HG02970 (cell line): Measurements from ENCODE around the gene RGL1.
"Not testable (repeated sequence)": the region's sequence is repeated elsewhere in the genome, so short reads cannot be mapped to it uniquely, and the experiment has no call there.

Experiments used
- ATAC-seq: cut with Tn5 transposase; IDR thresholded peaks from one replicate; pipeline ENCODE4 v1.9.1; 2021; ENCODE audit warnings: mild to moderate bottlenecking, moderate library complexity, moderate number of reproducible peaks; ENCODE audit not compliant: unreplicated experiment, low FRiP score

Gene RGL1

DNA sequence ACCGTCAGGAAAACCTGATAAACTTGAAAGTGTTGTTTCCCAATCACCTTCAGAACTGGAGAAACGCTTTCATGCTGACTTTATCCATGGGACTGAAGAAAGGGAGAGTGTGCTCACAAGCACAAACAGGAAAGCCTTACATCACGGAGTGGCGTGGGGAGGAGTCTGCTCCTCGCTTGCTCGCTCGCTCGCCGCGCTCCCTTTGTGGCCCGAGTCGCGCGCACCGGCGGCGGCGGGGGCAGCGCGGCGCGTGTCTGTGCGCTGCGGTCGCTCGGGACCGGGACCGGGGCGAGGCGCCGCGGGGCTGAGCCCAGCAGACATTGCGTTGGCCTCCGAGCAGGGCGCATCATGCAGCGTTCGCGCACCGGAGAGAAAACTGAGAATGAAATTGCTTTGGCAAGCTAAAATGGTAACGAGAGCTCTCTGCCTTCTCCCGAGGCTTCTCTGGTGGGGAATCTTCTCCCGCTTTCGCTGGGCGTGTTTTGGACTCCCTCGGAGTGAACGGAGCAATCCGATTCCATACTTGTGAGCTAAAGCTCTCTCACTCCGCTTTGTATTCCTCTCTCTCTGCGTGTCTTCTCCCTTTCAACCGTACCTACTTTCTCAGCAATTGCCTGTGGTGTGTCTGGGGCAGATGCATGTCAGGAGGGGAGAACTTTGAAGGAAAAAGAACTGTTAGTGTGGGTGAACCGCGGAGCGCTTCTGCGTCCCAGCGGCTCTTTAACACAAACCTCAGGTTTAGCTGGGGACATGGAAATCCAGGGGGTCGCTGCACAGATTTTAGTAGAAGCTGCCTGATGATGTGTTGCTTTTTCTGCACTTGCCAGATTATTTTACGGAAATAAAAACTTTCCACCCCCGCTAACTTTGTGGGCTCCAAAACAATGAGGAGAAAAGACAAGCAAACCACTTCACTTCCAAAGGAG is at the start of gene RGL1:
Gene RGL1, plus strand, starts transcription at position 205 of the 926 bp plus-strand sequence. Its CDS starts 178 bp downstream, at position 383.
- ATAC-seq: no peak

DNA sequence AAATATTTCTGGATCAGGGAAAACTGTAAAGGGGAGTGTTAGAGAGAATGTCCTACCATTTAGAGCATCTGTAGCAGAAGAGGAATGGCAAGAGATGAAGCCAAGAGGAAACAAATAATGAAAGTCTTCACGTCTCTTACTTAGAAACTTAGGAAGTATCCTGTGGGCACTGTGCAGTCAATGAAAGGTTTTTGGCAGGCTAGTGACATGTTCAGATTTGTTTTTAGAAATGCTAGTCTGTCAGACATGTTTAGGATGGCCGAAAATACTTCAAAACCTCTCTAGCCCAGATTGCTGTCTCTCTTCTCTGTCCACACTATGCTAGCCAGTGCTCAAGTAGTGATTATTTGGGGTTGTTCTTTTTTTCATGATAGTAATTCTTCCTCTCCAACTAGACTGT is 48.6 kb upstream of the RGL1 start:
- no peak for ATAC-seq

DNA sequence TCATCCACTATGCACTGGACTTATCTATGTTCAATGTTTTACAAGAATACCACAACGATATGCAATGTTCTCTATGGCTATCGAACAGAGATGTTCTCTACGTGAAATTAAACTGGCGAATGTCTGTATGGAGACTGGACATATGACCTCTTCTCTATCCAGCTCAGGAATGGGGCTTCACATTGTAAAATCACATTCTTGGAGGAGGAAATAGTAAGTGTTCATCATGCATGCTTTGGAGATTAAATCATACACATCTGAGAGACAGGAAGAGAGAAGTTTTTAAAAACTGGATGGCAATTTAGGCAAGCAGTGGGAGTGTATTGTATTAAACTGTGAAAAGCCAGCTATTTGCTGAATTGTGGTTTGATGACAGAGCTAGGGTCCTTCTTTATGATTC is 47.9 kb upstream of the RGL1 start:
- no peak for ATAC-seq

DNA sequence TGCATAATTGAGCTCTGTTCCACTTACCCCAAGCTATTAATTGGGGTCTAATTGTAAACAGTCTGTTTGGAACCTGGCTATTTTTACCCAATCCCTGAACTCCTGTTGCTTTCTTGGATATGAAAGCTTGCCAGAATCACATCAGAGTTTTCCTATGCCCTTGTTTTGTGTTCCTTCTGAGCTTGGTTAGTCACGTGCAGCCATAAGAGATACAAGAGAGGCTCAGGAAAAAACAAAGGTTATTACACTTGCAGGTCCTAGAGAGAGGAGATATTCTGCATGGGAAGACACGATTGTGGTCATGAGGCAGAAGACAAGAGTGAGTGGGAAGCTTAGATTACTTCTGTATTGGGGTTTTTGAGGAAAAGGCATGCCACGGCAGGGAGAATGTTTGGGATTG is 46.0 kb upstream of the RGL1 start:
- no peak for ATAC-seq

DNA sequence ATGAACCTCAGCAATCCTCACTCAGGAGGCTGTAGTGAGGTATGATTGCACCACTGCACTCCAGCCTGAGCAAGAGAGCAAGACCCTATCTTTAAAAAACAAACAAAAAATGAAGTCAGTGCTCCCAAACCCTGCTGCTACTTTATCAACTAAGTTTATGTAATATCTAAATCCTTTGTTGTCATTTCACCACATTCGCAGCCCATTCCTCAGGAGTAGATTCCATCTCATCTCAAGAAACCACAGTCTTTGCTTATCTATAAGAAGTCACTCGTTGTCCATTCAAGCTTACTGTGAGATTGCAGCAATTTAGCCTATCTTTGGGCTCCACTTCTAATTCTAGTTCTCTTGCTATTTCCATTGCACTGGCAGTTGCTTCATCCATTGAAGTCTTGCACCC is 44.3 kb upstream of the RGL1 start:
- ATAC-seq: no peak

DNA sequence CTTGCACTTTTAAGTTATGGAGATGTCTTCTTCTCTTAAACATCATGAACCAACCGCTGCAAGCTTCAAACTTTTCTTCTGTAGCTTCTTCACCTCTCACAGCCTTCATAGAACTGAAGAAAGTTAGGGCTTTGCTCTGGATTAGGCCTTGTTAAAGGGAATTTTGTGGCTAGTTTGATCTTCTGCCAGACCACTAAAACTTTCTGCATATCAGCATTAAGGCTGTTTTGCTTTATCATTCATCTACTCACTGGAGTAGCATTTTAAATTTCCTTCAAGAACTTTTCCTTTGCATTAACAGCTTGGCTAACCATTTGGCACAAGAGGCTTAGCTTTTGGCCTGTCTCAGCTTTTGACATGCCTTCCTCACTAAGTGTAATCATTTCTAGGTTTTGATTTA is 43.0 kb upstream of the RGL1 start:
- ATAC-seq: no peak

DNA sequence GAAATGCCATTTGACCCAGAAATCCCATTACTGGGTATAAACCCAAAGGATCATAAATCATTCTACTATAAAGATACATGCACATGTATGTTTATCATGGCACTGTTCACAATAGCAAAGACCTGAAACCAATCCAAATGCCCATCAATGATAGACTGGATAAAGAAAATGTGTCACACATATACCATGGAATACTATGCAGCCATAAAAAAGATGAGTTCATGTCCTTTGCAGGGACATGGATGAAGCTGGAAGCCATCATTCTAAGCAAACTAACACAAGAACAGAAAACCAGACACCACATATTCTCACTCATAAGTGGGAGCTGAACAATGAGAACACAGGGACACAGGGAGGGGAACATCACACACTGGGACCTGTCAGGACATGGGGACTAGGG is 42.1 kb upstream of the RGL1 start:
- ATAC-seq: not testable (repeated sequence)

DNA sequence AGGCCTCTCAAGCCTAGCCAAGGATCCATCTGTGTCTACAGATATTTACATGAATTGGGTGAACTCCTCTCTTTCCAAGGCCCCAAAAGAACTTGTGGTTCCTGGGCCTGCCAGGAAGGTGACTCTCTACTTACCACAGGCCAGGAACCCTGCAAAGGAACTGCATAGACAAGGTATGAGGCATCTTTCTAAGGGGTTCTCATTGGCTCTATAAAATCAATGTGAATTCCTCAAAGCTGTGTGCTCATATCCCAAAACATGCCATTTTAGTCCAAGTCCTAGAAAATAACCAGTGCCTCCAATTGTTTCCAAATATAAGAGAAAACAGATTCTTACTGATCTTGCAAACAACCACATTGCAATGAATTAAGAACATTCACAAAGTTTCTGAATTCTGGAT is 39.9 kb upstream of the RGL1 start:
- no peak for ATAC-seq

DNA sequence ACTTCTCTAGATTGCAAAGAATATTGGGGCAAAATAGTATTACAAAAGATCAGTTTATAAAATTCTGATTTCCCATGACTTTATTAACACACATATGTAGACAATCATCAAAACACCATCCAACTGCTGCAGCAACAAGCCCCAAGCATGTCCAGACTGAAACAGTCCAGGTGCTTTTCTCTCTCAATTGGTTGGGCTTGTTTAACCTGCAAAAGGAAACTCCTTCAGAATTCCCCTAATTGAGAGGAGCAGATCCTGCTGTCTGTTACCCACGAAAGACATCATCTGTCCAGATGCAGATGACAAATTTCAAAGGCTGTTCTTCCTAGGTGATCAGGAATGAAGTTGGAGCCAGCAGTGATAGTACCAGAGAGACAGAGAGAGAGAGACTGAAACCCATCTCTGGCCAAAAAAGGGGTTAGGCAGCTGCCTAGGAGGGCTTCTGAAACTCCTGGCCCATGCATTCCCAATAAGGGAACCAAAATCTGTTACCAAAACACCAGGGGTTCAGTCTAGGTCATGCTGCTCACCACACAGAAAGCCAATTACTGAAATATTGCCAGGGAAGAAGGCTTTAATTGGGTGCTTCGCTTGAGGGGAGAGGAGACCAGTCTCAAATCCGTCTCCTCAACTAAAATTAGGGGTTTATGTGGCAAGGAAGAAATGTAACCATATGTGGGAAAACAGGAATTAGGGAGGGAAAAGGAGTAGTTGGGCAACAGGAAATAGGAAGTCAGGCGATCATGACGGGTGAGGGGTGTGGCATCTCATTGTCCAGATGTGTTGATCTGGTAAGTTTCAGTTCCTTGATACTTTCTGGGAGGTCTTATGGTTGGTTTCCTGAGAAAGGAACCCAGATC is 34.7 kb upstream of the RGL1 start:
- no peak for ATAC-seq

DNA sequence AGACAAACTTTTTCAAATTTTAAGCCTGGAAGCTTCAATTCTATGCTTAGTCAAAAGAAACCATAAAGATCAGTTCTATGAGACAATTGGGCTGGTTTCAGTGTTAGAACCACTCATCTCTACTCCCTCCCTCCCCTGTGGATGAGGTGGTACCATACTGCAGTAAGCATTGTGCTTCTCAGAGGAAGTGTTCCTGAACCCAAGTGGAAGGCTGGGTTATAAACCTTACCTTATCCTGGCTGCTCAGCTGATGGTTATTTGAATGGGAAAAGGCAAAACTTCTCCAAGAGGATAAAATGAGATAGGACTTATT is 34.1 kb upstream of the RGL1 start:
- no peak for ATAC-seq

DNA sequence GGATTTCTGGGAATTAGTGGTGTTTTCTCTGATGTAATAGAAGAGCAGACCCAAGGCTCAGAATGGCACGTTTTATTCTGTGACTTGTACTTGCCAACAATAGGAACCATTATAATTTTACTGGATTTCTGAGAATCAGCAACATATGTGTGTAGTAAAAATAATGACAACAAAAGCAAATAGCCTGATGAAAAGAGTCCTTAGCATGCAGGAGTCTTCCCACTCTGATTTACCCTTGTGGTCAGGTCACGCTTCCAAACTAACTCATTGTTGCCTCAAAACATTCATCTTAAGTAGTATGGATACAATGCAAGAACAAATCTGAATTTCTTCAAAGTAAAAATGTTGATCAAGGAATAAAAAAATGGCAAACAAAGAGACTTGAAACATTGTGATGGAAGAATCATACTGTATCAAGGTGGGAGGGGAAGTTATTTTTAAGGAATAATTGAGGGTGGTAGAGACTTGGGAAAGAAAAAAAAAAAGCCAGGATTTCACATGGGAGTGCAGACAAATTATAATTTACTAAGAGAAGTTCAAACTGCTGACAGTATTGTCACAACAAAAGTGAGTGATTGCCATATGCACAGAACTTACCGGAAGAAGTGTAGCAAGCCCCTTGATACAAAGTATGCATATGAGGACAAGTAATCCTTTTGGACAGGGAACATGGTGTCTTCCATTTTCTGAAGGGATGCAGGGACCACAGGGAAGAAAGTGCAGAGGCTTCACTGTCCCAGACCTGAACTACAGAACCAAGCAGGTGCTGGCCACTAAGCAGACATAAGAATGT is 31.2 kb upstream of the RGL1 start:
- ATAC-seq: no peak

DNA sequence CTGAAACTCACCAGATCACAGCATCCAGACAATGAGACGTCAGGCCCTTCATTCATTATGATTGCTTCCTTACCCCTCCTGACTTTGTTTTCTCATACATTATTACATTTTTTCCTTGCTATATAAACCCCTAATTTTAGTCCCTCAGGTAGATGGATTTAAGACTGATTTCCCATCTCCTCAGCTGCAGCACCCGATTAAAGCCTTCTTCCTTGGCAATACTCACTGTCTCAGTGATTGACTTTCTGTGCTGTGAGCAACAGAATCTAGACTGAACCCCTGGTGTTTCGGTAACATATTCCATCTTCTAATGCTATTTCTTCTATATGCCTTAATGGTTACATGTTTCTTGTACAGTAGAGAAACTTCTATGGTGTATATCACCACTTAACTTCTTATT is 30.0 kb upstream of the RGL1 start:
- ATAC-seq: no peak

DNA sequence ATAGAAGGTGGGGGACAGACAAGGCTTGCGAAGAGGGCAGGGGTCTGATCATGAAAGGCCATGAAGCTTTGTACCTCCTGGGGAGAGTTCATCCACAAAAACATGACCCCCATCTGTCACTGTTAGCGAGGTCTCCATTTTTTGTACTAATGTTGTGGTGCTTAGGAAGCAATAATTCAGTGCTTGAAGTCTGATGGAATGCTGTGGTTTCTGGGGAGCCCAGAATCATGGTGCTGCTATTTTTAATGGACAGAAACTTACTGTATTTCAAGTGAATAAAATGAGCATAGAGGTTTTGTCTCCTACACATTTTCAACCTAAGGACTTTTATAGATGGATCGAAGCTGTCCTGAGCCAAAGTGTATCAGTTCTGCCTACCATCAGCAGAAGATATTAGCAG is 28.2 kb upstream of the RGL1 start:
- no peak for ATAC-seq

DNA sequence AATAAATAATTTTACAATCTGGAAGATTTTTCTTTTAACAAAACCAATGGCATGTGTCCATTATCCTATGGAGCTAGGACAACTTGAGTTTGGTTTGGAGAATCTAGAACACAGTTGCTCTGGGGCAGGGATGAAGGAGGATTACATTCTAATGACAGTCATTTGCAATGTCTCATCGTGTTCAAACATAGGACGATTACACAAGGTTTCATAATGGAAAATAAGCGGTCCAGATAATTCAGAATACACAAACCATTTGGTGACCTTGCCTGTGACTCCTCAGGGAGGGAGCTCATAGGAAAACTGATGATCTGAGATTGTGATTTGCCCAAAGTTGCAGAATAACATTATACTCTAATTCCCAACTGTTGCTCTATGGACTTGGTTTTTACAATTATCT is 27.6 kb upstream of the RGL1 start:
- no peak for ATAC-seq

DNA sequence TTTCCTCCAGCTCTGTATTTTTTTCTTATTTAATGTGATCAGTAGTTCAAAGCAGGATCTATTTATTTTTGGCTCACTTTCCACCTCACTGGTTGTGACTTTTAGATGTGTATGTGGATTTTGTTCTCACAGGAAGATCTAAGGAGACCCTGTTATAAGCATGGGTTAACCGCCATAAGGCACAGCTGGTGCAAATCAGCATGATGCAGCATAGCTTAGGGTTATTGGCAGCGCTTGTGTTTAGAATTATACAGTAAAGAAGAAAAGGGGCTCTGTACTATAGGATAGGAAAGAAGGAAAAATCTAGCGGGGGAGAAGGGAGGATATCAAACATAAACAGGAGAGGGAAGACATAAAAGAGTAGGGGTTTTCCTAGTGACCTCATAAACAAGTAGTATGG is 26.9 kb upstream of the RGL1 start:
- no peak for ATAC-seq

DNA sequence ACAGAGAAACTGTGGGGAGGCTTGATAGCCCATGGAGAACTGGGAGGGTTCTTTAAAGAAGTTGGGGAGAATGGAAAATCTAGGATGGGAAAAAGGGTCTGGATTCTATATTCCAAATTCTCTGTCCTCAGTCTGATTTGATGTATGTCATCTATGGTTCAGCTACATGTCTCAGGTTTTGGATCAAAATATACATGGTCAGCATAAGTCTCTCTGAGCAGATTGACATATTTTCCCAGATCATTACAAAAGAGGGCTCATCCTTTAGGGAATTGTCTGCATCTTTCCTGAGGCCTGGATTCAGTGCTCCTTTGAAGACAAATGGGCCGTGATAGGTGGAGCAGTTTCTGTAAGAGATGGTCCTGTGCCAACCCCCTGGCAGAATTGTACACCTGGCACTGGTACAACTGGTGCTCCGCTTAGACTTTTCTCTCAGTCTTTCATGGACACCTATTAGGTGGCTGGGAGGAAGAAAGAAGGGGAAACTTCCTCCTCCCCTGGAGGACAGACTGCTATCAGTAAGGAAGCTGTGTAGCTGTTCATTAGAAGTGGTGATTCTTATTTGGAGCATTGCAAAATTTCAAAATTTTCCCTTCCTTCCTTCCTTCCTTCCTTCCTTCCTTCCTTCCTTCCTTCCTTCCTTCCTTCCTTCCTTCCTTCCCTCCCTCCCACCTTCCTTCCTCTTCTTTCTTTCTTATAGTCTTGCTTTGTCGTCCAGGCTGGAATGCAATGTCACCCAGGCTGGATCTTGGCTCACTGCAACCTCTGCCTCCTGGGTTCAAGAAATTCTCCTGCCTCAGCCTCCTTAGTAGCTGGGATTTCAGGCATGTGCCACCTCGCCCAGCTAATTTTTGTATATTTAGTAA is 26.1 kb upstream of the RGL1 start:
- no peak for ATAC-seq

DNA sequence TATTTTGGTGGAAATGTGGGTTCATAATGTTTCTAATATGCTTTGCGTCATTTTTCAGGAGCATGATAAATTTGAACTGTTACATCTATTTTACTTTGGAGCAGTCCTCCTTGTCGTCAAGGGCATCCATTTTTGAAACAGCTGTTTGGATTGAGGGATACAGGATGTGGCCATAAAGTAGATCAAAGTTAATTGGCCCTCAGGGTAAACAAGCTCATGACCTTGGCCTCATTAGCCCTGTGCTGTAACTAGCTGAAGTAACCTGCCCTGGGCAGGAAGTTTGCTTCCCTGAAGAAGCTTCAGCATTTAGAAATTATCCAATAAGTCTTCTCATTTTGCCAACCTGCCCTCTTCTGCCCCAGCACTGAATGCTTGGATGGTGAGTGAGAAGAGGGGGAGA is 24.8 kb upstream of the RGL1 start:
- no peak for ATAC-seq

DNA sequence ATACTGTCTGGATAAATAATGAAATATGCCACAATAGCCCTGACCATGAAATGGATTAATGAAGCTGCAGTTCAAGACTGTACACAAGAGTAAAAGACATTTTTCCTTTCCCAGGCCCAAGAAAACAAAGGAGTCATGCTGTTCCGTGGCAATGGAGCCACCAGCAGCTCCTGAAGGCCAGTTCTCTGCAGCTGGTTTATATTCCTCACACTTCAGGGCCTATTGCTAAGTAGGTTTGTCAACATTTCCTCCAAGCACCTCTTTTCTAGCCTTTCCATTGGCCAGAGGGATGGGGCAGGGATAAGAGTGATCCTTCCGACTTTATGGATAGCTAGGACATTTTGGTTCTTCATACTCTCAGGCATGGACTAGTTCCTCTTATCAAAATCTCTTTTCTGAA is 24.2 kb upstream of the RGL1 start:
- no peak for ATAC-seq

DNA sequence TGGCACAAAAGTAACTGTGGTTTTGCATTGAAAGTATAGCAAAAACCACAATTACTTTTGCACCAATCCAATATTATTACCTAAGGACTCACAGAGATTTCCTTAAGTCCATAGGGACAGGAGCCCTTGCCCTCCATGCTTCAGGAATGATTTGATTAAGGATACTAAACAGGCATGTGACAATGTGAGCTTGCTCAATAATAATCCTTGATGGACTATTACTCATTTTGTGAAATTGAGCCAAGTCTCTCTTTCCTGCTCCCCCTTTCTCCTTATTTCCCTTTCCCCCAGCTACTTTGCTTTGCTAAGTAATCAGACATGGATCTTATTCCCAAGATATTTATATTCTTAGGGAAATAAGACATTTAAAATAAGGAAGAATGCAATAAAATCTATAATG is 21.6 kb upstream of the RGL1 start:
- ATAC-seq: no peak
